ENCODE measurements around the gene SOHLH1. TPM values are rescaled to one million over a fixed set of nuclear protein-coding genes. Genes with fewer than 3 reads are reported as not detected.

SOHLH1 gene
- total and polyA plus RNA-seq, 2 experiments from 2014 or later: not detected

DNA sequence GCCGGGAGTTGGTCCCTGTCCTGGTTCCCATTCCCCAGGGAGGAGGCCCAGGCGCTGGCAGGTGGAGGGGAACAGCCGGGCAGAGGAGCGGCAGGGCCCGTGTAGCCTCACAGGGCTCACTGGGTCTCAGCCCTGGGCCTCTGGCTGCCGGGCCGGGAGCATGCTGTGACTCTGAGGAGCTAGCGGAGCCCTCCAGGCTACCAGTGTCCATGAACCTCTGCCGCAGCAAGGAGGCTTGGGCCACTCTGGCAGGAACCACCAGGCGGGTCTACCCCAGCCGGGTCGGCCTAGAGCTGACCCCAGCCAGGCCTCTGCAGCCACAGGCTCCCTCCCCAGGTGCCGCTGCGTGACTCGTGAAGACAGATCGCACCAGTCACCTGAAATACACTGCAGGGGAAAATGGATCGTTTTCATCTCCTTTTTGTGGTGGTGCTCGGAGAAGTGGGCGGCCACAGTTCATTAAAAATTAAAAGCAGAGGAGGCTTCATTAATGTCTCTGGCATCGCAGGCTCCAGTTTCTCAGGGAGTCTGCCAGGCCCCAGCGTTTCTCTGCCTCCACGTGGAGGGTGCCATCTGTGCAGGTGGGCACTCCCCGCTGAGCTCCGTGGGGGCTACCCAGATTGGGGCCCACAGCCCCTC is 46.5 kb upstream of the SOHLH1 start:
- no peak for TF ChIP-seq EZH2 (IDR thresholded peaks at IDR 0.05; ENCODE audit: insufficient read depth, poor library complexity, severe bottlenecking)
- no peak for TF ChIP-seq EZH2phosphoT487 (IDR thresholded peaks at IDR 0.05; ENCODE audit: insufficient read depth, low read depth)
- no peak for DNase-seq
- H3K27ac ChIP-seq: no peak overlapping the region
- no peak overlapping the region for H3K9ac ChIP-seq
- no peaks in the 10 kb centered on the region for H3K9me2 ChIP-seq (ENCODE audit: insufficient read depth)
- no peaks in the 10 kb centered on the region for H3K36me3 ChIP-seq (ENCODE audit: low read depth)
- H3K4me3 ChIP-seq: no peak overlapping the region
- no peaks in the 10 kb centered on the region for H3K79me2 ChIP-seq (ENCODE audit: insufficient read depth)
- no peaks in the 10 kb centered on the region for H3F3A ChIP-seq (ENCODE audit: insufficient read depth)
- WGBS, 2 experiments (ENCODE audit: low coverage in 1 of 2, low lambda C conversion rate in 2 of 2, missing lambda C conversion rate in 2 of 2): 70 to 73% methylated on average over 24 of the region's 24 CpGs
- no peaks in the 10 kb centered on the region; the same call in 1 of the 2 replicates for H3K27me3 ChIP-seq (replicated peaks; ENCODE audit: insufficient read depth)
- H2AFZ ChIP-seq: no peak overlapping the region
- H3K4me2 ChIP-seq (ENCODE audit: unreplicated experiment): no peak overlapping the region
- in situ Hi-C loops (cut with MboI): no loop called here
- no peaks in the 10 kb centered on the region for H3K9me3 ChIP-seq (ENCODE audit: low read depth)
- no peaks in the 10 kb centered on the region for H3K4me1 ChIP-seq (ENCODE audit: insufficient read depth)
- no peaks in the 10 kb centered on the region for H4K20me1 ChIP-seq (ENCODE audit: insufficient read depth)

DNA sequence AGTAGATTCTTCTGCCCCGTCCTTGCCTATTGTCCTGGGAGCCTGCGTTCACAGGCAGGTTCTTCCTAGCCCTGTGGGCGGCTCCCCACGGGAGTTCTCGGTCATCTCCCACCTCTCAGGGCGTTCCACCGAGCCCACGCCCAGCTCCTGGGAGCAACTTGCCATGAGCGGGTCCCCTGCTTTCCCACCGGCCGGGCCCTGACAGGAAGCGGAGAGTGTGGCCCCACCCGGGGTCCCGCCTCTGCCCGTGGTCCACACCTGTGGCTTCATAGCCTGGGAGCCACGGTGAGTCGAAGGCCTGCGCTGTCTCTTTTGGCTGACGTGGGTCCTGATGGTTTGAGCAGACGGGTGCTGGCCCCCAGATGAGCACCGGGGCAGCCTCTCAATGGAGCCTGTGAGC is 45.9 kb upstream of the SOHLH1 start:
- WGBS, 2 experiments (ENCODE audit: low coverage in 1 of 2, low lambda C conversion rate in 2 of 2, missing lambda C conversion rate in 2 of 2): 68 to 70% methylated on average over 20 to 21 of the region's 21 CpGs
- Histone ChIP-seq H3K4me3 (no peak overlapping the region), H4K20me1 (ENCODE audit: insufficient read depth) (no peaks in the 10 kb centered on the region), H3K9me2 (ENCODE audit: insufficient read depth) (no peaks in the 10 kb centered on the region), H3K27ac (no peak overlapping the region), H3K9me3 (ENCODE audit: low read depth) (no peaks in the 10 kb centered on the region), H3K4me1 (ENCODE audit: insufficient read depth) (no peaks in the 10 kb centered on the region), H3K36me3 (ENCODE audit: low read depth) (no peaks in the 10 kb centered on the region), H3F3A (ENCODE audit: insufficient read depth) (no peaks in the 10 kb centered on the region), H2AFZ (no peak overlapping the region), H3K79me2 (ENCODE audit: insufficient read depth) (no peaks in the 10 kb centered on the region), H3K4me2 (ENCODE audit: unreplicated experiment) (no peak overlapping the region), H3K9ac (no peak overlapping the region), H3K27me3 (replicated peaks; ENCODE audit: insufficient read depth) (peaks cover 2% of the 10 kb centered on the region; the same call in 1 of the 2 replicates)
- TF ChIP-seq EZH2 (IDR thresholded peaks at IDR 0.05; ENCODE audit: insufficient read depth, poor library complexity, severe bottlenecking): no peak
- TF ChIP-seq EZH2phosphoT487 (IDR thresholded peaks at IDR 0.05; ENCODE audit: insufficient read depth, low read depth): no peak
- in situ Hi-C loops (cut with MboI): no loop called here
- DNase-seq: no peak

- WGBS, 2 experiments (ENCODE audit: low coverage in 1 of 2, low lambda C conversion rate in 2 of 2, missing lambda C conversion rate in 2 of 2): 77 to 78% methylated on average over 27 of the region's 33 CpGs
- Histone ChIP-seq H2AFZ (no peak overlapping the region), H3F3A (ENCODE audit: insufficient read depth) (no peaks in the 10 kb centered on the region), H3K9me2 (ENCODE audit: insufficient read depth) (no peaks in the 10 kb centered on the region), H3K4me2 (ENCODE audit: unreplicated experiment) (no peak overlapping the region), H3K27ac (no peak overlapping the region), H3K9me3 (ENCODE audit: low read depth) (no peaks in the 10 kb centered on the region), H3K79me2 (ENCODE audit: insufficient read depth) (no peaks in the 10 kb centered on the region), H3K4me1 (ENCODE audit: insufficient read depth) (no peaks in the 10 kb centered on the region), H3K27me3 (replicated peaks; ENCODE audit: insufficient read depth) (peaks cover 3% of the 10 kb centered on the region; the same call in 1 of the 2 replicates), H3K9ac (no peak overlapping the region), H4K20me1 (ENCODE audit: insufficient read depth) (no peaks in the 10 kb centered on the region), H3K36me3 (ENCODE audit: low read depth) (no peaks in the 10 kb centered on the region), H3K4me3 (no peak overlapping the region)
- DNase-seq: no peak
- TF ChIP-seq EZH2phosphoT487 (IDR thresholded peaks at IDR 0.05; ENCODE audit: insufficient read depth, low read depth) (no peak), EZH2 (IDR thresholded peaks at IDR 0.05; ENCODE audit: insufficient read depth, poor library complexity, severe bottlenecking) (no peak)
- in situ Hi-C loops (cut with MboI): no loop called here
These were observed 45.2 kb upstream of the SOHLH1 start for GRCh38 chr9:135744333-135745070.

DNA sequence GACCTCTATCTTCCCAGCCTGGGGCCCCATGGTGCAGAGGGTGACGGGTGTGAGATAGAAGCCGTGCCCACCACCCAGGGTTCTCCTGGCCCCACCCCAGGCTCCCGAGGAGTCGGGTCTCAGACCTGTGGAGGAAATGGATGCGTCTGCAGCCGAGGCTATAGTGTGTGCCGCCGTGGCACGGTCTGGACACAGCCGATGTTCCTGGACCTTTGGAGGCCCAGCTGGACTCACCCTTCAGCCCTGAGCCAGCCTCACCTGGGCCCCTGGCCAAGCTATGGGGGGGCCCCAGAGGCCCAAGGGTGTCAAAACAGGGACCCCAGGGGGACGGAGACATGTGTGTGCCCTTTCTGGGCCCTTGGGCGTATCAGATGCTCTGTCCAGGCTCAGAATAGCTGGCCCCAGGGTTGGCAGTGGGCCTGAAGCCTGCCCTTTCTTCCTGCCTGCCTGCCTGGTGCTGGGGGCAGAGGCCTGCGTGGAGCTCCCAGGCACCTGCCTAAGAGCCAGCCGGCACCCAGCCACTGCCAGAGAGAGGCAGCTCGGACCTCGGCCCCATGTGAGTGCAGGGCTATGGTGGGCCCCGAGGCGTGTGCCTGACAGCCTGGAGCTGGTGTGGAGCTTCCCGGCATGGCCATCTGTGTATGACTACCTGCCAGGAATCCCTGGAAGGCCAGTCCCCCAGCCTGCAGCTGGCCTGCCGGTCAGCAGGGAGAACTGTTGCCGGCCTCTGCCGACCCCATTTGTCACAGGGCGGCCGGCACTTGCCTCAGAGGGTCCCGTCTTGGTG is 44.5 kb upstream of the SOHLH1 start:
- in situ Hi-C loops (cut with MboI): no loop called here
- TF ChIP-seq EZH2 (IDR thresholded peaks at IDR 0.05; ENCODE audit: insufficient read depth, poor library complexity, severe bottlenecking) (no peak), EZH2phosphoT487 (IDR thresholded peaks at IDR 0.05; ENCODE audit: insufficient read depth, low read depth) (no peak)
- Histone ChIP-seq H3K4me2 (ENCODE audit: unreplicated experiment) (no peak overlapping the region), H3K27me3 (replicated peaks; ENCODE audit: insufficient read depth) (peaks cover 3% of the 10 kb centered on the region; the same call in 1 of the 2 replicates), H3K4me3 (no peak overlapping the region), H3K4me1 (ENCODE audit: insufficient read depth) (no peaks in the 10 kb centered on the region), H3K27ac (no peak overlapping the region), H4K20me1 (ENCODE audit: insufficient read depth) (no peaks in the 10 kb centered on the region), H3K36me3 (ENCODE audit: low read depth) (no peaks in the 10 kb centered on the region), H3K9me2 (ENCODE audit: insufficient read depth) (no peaks in the 10 kb centered on the region), H2AFZ (no peak overlapping the region), H3F3A (ENCODE audit: insufficient read depth) (no peaks in the 10 kb centered on the region), H3K9ac (no peak overlapping the region), H3K9me3 (ENCODE audit: low read depth) (no peaks in the 10 kb centered on the region), H3K79me2 (ENCODE audit: insufficient read depth) (no peaks in the 10 kb centered on the region)
- WGBS, 2 experiments (ENCODE audit: low coverage in 1 of 2, low lambda C conversion rate in 2 of 2, missing lambda C conversion rate in 2 of 2): 53 to 57% methylated on average over 24 of the region's 25 CpGs
- DNase-seq: no peak

Measured in GM23248 (cell line).